Measurements from ENCODE around the gene TRPM2.
A peak's percentile ranks its signal among the peaks of the same experiment; 100 is the strongest.
"Not testable (repeated sequence)": the region's sequence is repeated elsewhere in the genome, so short reads cannot be mapped to it uniquely, and the experiment has no call there.

Gene TRPM2

DNA sequence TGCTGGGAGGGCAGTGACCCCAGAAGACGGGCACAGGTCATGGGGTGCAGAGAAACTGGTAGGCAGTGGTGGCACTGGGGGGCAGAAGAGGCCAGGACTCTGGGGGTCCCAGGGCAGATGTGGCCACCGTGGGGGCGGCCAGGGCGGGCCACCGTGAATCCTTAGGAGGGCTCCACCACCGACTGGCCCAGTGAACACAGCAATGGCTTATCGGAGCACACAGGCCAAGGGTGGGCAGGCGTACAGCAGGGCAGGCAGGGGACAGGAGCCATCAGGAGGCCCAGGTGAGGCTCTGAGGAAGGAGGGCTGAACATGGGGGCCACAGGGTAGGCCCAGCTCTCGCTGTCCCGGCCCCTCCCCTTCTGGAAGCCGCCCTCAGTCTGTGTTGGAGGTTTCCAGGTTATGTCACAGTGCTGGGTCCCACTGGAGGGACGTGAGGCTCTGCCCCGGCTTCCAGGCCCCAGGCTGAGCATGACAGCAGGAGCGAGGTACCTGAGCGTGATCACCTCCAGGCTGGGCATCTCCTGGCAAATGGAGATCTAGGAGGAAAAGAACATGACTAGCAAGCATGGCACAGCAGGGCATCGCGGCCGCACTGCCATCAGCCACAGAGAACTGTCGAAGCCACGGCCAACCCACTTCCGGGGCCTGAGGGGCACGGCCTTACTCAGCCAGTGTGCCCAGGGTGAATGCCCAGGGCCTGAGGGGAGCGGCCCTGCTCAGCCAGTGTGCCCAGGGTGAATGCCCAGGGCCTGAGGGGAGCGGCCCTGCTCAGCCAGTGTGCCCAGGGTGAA lies 18.0 kb upstream of the TRPM2 start:
- no peak for DNase-seq

DNA sequence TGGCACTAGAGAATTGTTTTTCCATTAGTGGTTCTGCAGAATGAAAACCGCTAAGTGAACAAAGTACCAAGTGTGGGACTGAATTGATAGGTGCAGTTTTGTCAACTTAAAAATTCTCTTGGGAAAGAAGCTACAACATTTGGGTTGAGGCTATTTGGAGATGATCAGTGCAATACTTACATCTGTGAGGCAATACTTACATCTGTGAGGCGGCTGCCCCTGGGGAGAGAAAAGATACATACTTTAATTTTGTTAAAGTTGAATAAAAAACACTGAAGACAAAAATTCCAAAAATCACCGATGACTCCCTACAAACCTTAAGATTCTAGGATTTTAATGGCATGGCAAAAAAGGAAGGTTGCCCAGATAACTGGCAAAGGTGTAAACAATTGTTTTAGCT lies 16.0 kb upstream of the TRPM2 start:
- DNase-seq = no peak

DNA sequence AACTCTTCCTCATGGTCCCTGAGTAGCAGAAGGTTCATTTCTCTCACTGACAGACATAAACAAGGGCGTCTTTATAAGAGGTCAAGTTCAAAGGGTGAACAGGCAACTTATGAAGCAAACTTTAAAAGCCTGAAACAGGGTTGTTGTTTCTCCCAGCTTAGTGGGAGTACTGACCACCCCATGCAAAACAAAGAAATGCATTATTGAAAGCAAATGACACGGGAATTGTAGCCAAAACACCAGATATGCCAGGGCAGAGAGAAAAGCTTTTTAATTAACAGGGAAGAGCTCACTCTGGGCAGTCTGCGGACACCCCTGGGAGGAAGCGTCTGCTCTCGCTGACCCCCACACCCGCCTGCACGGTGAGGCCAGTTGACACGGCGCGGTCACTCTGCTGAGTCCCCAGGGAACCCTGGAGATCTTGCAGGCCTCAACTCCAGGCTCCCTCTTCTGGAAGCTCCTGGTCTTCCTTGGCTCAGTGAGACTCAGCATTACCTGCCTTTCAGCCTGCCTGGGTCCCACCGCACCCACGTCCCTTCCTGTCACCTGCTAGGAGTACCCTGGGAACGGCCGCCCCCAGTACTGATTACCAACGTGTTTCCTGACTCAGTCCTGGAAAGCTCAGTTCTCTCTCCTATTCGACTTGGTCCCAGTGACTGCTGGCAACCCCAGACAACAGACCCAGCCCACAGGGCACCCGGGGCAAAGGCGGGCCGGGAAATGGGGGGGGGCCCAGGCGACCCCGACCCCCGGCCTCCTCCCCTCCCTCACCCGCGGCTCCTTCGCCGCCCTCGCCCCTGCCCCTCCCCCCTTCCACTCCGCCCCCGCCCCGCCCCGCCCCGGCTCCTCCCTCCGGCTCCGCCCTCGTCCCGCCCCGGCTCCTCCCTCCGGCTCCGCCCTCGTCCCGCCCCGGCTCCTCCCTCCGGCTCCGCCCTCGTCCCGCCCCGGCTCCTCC lies 15.2 kb upstream of the TRPM2 start:
- DNase-seq = peak; percentile 75

DNA sequence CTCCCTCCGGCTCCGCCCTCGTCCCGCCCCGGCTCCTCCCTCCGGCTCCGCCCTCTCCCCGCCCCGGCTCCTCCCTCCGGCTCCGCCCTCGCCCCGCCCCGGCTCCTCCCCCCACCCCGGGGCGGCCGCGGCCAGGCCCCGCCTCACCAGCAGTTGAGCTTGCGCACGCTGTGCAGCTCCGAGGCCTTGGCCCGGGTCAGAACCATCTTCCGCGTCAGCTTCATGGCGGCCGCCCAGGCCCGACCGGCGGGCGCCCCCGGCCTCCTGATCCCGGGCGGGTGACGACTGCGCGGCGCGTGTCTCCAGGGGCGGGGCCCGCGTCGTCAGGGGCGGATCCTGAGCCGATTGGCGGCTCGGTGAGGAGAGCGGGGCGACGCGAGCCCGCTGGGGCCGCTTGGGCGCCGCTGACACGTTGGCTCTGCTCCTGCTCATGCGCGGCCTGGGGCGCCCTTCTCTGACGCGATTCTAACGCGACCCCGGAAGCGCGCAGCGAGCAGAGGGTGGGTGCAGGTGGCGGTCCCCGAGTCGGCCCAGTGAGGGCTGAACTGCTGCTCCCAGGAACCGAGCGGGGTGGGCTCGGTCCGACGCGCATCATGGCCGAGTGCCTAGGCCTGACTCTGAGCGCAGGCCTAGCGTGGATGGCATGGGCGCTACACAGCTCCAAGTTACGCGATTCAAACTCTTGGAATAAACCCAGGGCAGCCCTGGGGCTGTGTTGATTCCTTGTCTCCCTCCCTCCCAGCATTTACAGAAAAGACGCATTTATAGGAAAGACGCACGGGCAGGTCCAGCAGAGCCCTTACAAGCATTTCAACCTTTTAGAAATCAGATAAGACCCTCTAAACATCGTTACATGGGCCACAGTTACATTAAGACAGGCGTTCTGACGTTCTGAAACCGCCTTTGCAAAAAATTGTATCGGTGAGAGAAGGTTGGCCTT lies 14.2 kb upstream of the TRPM2 start, which contains the start of gene CFAP410:
Gene CFAP410 (minus strand): TSS at position 420 of the 940 bp plus-strand sequence. CDS start 196 bp downstream, at position 224.
- DNase-seq = peak; percentile 97

DNA sequence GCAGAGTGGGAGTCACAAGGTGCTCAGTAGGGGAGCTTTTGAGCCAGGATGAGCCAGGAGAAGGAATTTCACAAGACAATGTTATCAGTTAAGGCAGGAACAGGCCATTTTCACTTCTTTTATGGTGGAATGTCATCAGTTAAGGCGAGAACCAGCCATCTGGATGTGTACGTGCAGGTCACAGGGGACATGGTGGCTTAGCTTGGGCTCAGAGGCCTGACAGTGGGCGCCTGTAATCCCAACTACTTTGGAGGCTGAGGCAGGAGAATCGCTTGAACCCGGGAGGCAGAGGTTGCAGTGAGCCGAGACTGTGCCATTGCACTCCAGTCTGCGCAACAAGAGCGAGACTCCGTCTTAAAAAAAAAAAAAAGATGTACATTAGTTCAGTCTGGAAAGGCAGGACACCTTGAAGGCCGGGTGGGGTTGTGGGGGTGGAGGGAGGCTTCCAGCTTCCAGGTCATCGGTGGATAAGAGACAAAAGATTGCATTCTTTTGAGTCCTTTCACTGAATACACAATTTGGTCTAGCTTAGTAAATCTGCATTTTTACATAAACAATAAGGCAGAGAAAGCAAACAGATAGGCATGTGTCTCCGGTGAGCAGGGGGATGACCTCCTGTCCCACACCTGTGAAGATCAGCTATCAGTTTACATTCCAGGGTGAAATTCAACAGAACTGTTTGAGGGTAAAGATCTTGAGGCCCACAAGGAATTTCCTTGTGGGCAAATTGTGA lies 11.5 kb upstream of the TRPM2 start:
- DNase-seq = not testable (repeated sequence)

DNA sequence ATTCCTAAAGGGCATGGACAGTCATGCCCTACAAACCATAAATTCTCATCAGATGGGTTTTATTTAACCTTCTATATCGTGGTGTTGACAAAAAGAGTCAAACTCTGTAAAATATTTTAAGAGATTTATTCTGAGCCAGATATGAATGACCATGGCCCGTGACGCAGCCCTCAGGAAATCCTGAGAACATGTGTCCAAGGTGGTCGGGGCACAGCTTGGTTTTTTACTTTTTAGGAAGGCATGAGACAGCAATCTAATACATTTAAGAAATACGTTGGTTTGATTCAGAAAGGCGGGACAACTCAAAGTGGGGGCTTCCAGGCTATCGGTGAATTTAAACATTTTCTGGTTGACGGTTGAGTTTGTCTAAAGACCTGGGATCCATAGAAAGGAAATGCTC lies 10.4 kb upstream of the TRPM2 start:
- DNase-seq = not testable (repeated sequence)

DNA sequence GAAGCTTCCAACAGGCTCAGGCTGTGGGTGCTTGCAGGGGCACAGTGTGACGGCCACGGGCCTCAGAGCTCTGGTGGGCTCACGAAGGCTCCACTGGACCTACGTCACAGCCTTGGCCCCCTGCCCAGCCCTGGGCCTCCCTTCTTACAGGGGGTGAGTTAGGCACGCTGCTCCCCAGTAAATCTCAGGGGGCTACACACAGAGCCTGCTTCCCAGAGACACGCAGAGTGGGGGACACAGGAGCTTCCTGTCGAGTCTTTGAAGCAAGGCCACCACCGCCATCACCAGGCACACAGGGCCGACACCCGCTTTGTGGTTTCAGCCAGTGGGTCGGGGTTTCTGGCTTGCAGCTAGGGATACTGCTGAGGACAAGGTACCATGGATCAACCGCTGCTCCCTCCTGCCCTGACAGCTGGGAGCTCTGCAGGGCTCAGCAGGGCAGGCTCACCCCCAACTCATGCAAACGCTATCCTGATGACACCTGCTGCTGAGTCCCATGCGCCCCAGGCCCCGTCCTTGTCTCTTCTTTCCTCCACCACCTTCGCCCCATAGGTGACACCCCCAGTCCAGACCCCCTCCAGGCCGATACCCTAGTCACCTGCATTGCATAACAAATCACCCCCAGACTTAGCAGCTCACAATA lies 8.8 kb upstream of the TRPM2 start:
- DNase-seq = no peak

DNA sequence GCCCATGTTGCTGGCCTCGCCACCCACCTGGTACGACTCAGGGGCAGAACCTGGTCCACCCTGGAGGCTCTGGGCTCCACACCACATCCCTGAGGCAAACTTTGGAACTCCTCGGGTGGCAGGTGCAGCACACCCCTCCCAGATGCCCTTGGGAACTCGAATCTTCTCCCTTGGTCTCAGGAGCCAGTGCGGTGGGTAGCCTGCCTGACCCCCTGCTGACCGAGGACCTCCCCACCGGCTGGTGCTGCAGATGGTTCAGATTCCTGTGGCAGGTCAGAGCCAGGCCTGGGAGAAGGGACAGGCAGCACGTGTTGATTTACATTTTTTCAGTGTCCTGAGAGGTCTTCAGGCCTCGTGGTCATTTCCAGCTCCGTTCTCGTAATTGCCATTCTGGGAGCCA lies 7.9 kb upstream of the TRPM2 start:
- no peak for DNase-seq

DNA sequence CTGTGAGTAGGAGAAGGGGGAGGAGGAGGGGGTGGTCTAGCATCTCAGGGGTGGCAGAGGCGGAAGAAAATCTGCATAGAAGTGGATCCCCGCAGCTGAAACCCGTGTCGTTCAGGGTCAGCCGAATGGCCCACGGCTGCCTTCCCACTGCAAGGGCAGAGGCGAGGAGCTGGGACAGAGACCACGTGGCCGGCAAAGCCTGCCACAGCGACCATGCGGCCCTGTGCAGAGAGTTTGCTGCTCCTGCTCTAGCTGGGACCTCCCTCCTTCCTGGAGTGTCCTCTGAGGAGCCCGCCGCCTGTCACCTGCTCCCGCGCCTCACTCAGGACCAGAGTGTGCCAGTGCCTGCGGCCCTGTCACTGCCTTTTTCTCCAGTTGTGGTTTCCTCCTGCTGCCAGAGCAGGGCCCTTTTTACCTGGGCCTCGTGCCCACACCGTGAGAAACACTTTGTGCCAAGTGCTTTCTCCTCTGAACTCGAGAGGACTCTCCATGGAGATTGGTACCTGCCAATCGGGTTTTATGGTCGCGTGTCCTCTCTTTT lies 5.4 kb upstream of the TRPM2 start:
- no peak for DNase-seq

DNA sequence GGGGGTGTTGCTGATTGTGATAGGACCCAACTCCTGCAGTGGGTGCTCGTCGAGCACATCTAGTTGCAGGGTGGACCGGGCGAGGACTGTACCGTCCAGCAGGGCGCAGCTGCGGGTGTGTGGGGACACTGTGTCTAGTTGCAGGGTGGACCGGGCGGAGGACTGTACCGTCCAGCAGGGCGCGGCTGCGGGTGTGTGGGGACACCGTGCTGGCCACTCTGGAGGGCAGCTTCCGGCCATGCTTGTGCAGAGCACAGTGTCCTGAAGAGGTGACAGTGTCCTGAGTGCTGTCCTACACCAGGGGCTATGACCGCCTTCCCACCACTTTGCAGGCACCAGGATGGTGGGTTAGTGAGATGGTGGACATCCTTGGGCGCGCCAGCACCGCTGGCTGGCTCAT lies 4.6 kb upstream of the TRPM2 start:
- no peak for DNase-seq

DNA sequence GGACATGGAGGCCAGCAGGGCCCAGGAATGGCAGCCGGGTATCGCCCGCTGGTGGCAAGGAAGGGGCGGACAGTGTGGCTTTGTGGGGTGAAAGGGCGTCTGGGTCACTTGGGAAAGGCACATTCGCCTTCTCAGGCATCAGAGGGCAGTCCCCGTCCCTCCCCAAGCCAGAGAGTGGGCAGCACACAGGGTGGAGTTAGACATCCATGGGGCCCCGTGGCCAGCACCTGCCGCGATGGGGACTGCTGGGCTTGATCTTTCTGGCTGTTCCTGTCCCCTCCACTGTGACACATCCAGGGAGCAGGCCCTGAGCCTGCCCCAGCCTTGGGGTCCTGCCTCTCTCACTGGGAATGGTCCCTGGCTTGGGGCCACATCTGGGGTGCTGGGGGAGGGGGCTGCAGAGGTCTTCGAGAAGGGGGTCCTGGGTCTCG lies 4.0 kb upstream of the TRPM2 start:
- DNase-seq = no peak

DNA sequence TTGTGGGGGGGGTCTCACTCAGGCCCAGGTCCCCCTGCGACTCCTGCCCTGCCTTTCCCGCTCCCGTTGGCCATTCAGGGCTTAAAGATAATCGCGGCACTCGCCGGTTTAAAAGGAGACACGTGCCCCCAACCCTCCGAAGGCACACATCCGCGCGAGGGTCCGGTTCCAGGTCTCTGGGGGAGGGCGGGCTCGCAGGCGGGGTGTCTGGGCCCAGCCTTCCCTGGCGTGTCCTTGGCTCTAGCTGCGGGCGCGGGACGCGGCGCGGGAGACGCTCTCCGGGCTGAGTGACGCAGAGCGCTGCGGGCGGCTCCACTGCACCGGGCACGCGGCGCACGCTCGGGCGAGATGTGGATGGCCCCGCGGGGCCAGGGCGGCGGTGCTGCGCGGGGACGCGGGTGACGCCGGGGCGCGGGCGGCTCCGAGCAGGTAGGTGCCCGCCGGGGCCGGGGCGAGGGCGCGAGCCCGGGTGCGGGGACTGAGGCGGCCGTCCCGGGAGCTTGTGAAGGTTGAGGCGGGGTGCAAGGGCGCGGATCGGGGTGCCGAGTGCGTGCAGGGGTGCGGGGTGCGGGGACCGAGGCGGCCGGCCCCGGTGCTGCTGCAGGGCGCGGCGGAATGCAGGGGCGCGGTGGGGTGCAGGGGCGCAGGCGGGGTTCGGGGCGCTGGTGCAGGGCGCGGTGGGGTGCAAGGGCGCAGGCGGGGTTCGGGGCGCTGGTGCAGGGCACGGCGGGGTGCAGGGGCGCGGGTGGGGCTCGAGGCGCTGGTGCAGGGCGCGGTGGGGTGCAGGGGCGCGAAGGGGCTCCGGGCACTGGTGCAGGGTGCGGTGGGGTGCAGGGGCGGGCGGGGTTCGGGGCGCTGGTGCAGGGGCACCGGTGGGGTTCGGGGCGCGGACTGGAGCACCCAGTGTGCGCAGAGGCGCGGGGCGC lies 3.3 kb upstream of the TRPM2 start:
- no peak for DNase-seq

DNA sequence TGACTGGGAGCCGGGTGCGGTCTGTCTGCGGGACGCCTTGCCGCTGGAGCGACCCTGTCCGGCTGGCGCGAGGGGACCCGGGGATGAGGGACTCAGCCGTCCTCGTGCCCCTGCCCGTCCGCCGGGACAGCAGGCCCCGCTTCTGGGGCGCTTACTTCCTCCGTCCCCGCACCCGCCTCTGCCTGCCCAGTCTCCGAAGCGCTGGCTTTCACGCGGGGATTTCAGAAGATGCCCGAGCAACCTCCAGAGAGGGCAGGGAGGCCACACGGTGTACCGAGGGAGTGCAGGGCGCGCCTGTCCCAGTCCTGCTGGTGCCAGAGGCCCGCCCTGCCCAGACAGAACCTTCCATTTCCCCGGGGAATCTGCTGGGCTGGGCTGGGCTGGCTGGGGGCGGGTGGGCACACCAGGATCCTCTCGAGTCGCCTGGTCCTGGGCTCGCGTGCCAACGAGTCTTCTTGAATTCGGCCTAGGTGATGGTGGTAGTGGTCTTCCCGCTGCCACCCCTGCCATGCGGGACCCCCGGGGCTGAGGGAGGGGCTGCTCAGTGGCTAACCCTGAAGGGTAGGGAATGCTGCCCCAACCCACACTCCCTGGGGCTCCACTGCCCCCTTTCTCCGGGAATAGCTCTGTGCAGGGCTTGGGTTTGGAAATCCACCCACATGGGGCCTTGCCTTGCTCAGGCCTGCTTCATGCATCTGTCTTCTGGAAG lies 2.5 kb upstream of the TRPM2 start:
- DNase-seq = no peak

DNA sequence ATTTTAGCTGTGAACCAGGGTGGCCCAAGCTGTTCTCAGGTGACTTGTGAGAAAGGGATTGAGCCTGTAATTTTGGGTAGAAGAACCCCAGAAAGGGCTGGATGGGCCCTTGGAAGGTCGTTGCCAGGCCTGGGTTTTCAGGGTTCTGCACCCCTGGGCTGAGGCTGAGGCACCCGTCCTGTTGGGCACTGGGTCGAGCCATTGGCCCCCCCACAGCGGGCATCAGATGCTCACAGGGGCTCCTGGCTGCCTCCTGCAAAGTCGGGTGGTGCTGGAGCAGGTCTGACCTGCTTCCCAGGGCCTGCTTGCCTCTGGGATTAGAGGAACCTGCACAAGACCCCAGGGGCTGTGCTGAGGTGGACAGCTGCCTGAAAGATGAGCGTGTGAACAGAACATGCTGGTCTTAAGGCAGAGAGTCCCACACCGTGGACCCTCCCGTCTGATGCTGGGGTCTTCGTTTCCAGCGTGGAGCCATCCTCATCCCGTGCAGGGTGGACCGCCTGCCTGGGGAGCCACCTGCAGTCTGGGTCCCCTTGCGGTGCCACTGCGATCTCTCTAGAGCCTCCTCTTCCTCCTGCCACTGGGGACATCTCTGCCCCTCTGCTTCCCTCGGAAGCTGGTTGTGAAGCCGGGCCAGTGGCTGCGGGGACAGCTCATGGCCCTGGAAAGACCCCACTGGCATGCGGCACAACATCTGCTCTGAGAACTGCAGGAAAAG lies 1.7 kb upstream of the TRPM2 start:
- DNase-seq = no peak

DNA sequence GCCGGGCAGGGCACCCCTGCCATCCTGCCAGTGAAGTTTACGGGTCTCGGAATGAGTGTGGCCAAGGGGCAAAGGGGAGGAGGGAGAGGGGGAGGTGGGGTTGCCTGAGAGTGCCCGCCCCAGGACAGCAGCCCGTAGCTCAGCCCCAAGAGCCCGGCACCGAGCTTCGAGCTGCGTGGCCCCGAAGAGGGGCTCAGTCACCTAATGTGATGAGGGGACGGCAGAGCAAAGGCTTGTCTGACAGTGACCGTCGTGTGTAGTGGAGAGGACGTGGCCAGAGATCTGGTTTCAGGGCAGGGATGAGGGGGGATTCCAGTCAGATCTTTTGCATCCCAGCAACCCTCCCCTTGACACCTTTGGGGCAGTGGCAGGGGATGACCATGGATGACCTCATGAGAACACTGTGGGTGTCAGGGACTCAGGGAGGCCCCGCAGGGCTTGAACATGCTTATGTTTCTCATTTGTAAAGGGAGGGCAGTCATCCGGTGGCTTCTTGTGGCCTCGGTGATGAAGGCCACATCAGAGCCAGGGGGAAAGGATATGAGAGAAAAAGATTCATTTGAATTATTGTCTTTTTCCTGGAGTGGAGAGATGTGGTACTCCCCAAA lies 1.1 kb upstream of the TRPM2 start:
- no peak for DNase-seq

DNA sequence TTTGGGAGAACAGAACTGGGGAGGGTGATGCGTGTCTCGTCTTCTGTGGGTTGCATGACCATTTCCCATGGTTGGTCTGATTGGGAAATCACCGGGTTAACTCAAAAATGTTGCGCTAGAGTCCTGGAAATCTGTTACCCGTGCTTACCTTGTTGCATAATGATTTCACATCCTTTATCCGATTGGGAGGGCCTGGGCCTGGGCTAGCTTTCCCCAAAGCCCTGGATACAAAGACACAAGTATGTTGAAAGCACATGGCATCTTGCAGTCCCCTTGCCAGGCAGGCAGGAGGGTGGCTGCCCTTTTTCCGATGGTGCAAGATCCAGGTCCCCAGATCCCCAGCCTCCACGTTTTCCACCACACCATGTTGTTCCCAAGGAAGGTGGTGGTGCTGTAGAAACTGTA lies 582 bp downstream of the TRPM2 start:
- DNase-seq = no peak

DNA sequence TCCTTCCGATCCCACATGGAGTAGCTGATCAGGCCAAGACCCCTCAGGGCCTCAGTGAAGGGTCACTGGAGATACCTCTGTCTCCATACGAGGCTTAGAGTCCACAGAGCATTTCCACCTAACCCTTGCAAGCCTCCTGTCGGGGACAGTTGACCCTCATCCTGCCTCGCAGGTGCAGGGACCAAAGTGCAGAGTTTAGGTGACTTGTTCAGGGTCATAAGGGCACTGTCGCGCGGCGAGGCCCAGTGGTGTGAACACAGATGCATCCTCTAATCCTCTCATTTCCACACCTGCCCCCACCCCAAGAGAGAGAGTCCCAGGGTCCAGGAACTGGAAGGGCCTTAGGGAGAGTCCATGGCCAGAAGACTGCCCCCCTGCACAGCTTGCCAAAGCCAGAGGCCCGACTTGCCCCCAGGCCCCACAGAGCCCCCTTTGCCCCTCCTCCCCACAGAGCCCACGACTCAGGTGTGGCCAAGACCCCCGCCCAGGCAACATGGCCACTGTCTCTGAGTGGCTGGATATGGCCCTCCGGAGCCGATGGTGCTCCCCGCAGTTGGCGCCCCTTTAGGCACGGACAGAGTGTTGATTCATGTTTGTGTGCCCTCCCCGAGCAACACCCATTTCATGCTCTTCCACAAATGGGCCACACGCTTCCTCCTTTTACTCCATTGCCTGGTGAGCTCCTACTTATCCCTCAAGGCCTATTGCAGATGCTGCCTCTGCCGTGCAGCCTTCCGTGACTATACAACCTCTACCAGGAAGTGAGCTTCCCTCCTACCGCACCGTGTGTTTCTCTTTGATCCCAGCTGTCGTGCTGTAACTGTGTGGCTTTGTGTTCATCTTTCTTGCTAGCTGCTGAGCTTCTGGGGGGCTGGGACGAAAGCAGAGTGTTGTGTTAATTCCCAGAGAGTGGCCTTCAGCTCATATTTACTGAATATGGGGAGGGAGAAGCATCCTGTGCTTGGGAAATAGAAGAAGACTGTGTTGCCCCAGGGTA lies 1.7 kb downstream of the TRPM2 start:
- no peak for DNase-seq
